GM10248 (cell line): ENCODE measurements around the gene NLGN1.

Source experiments
- CTCF ChIA-PET: fragments of 300-600 bp; sonication (Branson Sonifier 250); formaldehyde crosslinking; extraction: SDS; loops from one replicate; lab custom pipeline; 2021; ENCODE audit warnings: antibody characterized with exemption; lab: Yijun Ruan, JAX
- POLR2A ChIA-PET: fragments of 350-650 bp; sonication (Branson Sonifier 250); formaldehyde crosslinking; extraction: SDS; loops from one replicate; lab custom pipeline; 2020; ENCODE audit warnings: antibody characterized with exemption; lab: Yijun Ruan, JAX
- DNase-seq: peaks from one replicate; pipeline ENCODE4 v3.0.0; 2012; ENCODE audit errors: extremely low spot score
- TF ChIP-seq, protein P1 (sequence below): IDR thresholded peaks from 2 replicates; pipeline ENCODE4 v1.5.1; 2012; ENCODE audit warnings: mild to moderate bottlenecking, low read depth; ENCODE audit errors: extremely low read depth, missing control alignments, control extremely low read depth

The NLGN1 gene

DNA sequence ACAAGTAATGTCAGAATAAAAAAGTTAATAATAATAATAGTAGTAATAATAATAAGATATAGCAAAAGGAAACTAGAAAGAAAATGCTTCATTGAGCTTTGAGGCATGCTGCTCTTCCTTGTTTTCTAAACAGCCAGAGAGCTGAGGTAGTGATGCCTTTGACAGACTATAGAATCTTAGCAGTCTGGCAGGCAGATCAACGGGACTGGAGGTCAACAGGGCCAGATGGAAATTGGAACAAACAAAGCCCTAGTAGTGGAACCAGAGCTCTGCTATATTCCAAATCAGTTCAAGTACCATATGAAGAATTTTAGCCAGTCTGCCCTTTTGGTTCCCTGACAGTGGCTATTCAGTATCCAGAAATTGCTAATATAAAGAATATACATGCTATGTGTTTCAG, 278.6 kb downstream of the NLGN1 start:
- CTCF ChIA-PET, result interaction anchor here (1.2 kb wide), 1 partner anchor 28 kb away, joined by 3 read pairs; no protein-coding TSS in a partner anchor
- POLR2A ChIA-PET, result no interaction called here
- DNase-seq, result no peak
- TF ChIP-seq, protein P1, sequence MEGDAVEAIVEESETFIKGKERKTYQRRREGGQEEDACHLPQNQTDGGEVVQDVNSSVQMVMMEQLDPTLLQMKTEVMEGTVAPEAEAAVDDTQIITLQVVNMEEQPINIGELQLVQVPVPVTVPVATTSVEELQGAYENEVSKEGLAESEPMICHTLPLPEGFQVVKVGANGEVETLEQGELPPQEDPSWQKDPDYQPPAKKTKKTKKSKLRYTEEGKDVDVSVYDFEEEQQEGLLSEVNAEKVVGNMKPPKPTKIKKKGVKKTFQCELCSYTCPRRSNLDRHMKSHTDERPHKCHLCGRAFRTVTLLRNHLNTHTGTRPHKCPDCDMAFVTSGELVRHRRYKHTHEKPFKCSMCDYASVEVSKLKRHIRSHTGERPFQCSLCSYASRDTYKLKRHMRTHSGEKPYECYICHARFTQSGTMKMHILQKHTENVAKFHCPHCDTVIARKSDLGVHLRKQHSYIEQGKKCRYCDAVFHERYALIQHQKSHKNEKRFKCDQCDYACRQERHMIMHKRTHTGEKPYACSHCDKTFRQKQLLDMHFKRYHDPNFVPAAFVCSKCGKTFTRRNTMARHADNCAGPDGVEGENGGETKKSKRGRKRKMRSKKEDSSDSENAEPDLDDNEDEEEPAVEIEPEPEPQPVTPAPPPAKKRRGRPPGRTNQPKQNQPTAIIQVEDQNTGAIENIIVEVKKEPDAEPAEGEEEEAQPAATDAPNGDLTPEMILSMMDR, result no peak

DNA sequence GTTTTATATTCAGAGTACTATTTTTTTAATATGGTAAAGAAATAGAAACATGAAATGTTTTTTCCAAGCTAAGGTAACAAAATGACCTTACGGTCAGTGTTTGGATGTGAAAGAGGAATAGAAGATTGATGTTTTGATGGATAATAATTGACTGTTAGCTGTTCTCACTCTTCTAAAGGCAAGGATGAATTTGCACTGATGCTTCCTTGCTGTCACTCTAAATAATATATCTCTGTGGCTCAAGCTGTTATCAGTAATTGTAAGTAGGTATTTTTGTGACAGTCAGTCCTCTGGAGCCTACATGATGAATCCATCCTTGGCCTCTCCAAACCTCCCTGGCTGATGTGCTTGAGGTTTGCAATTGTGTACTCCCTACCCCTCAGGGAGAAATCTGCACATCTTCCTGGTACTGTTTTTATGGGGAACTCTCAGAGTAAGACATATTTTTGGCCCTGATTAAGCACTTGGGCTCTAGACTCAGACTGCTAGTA, 283.7 kb downstream of the NLGN1 start:
- POLR2A ChIA-PET, result no interaction called here
- CTCF ChIA-PET, result no interaction called here
- no peak for DNase-seq
- TF ChIP-seq, protein P1, result no peak

DNA sequence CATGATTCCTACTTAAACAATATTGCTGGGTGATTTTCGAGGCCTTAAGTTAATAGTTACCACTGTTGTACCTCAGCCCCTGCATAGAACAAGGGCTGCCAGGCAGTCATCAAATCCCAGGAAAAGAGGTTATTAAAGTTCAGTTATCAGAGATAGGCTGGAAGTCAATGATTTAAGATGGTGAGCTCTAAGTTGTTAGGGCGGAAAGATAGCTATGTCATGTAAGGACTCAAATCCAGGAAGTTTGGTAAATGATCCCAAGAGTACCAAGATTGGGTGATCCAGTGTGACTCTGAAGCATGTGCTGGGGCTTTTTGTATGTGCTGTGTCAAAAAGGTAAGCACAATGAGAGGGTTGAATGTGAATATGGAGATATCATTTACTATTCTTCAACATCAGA, 287.9 kb downstream of the NLGN1 start:
- DNase-seq, result no peak
- CTCF ChIA-PET, result interaction anchor here (1.0 kb wide), 1 partner anchor 10 kb away, joined by 4 read pairs; no protein-coding TSS in a partner anchor
- POLR2A ChIA-PET, result no interaction called here
- TF ChIP-seq, protein P1, result no peak

DNA sequence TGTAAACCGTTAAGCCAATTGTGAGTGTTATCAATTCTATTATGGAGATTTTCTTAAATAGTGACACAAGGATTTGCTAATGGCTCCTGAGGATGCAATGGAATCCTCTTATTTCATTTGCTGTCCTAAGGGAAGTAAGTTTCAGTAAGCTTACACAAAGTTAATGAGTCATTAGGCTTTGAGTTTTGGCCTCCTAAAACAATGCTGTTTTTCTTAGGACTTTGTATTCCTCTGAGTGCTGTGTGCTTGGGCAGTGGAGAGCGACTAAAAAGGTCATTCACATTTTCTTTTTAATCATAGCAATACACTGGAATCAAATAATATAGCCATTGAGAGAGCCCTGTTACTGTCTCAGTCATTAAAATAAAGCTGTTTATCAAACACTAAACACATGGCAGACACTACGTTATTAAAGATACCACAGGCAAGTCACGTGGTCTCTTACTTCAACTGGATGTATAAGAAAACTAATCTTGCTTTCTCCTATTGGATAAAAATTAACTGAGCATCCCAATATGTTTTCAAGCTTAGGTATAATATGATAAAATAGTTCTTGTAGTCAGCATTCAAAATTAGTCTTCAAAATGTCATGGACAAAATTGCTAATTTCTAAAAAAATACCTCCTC, 290.8 kb downstream of the NLGN1 start:
- CTCF ChIA-PET, result no interaction called here
- POLR2A ChIA-PET, result no interaction called here
- TF ChIP-seq, protein P1, result no peak

DNA sequence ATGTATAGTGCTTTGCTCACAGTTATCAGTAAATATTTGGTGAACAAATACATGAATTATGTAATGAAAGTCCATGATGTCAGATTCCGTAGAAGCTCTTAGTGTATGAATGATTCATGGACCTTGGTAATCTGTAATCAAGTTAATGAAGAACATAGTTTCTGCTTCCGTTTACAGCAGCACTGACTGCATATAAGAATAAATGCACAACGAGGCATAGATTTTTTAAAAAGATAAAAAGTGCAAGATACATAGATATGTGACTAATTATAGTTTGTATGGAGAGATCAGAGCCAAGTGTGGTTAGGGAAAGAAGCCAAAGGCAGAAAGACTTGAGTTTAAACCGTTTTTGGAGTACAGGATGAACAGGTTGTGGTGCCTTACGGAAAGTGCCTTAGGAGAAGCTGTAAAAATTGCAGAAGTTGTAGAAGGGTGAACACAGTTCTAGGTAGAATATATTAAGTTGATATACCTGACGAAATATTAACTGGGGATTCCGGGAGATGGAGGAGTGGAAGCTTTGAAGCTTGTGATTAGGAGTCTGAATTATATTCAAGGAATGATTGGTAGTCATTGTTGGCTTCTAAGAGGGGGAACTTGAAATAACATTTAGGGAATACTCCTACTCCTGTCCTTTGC, 293.1 kb downstream of the NLGN1 start:
- CTCF ChIA-PET, result interaction anchor here (1.6 to 2.2 kb wide), 3 partner anchors 10 to 25 kb away, joined by 3 to 7 read pairs (median 5); no protein-coding TSS in a partner anchor
- POLR2A ChIA-PET, result no interaction called here
- DNase-seq, result no peak
- TF ChIP-seq, protein P1, result no peak

More for the DNA sequence above, 290.8 kb downstream of the NLGN1 start:
- no peak for DNase-seq

DNA sequence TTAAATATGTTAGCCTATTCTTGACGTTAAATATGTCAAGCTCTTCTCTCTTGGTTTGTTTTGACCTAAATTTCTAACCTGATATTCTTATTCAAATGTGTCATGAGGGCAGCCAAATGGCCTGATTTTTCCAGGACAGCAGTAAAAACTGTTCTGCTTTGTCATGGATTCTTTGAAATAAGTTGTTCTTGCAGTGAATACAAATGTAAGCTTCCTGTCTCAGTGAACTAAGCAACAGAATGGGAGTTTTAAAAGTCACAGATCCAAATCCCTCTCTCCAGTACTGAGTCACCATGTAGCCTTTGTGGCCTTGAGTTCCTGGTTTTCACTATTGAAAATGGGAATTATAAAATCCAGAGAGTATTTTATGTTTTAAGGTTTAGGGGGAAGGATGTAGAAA, 301.8 kb downstream of the NLGN1 start:
- no peak for DNase-seq
- ChIA-PET POLR2A (no interaction called here), CTCF (no interaction called here)
- TF ChIP-seq, protein P1, result no peak
